NOMO-1 treated with dmso at 0.1 percent for 144 hours (cell line): Measurements from ENCODE around the gene SLC25A12.

Experiments used
- DNase-seq: peaks from one replicate; lab custom pipeline; 2025; ENCODE audit not compliant: unreplicated experiment; lab: John Stamatoyannopoulos, UW

Gene SLC25A12

GRCh38 chr2:171735991-171736710 lies 157.9 kb downstream of the SLC25A12 start:
- DNase-seq = no peak
